H9 (cell line): ENCODE measurements around the gene TPRN. TPM values are rescaled to one million over a fixed set of nuclear protein-coding genes. Genes with fewer than 3 reads are reported as not detected.

Source experiments
- DNase-seq: peaks from one replicate; pipeline ENCODE4 v3.0.0-alpha.2; 2017
- H2AFZ ChIP-seq: one replicate; pipeline ENCODE4 v1.6.1; 2013; ENCODE audit warnings: mild to moderate bottlenecking, low read length, control low read depth, moderate library complexity
- H2AK5ac ChIP-seq: 2 replicates; pipeline ENCODE4 v1.6.1; 2013; ENCODE audit warnings: low read length, control low read depth, mixed read lengths; ENCODE audit not compliant: insufficient read length
- H2BK120ac ChIP-seq: one replicate; pipeline ENCODE4 v1.6.1; 2013; ENCODE audit warnings: low read depth, mild to moderate bottlenecking, low read length, control low read depth, inconsistent platforms; ENCODE audit not compliant: poor library complexity, severe bottlenecking
- H2BK12ac ChIP-seq: 2 replicates; pipeline ENCODE4 v1.6.1; 2013; ENCODE audit warnings: low read length, control low read depth, mixed read lengths, low read depth; ENCODE audit not compliant: insufficient read length
- H2BK15ac ChIP-seq: 2 replicates; pipeline ENCODE4 v1.6.1; 2013; ENCODE audit warnings: low read depth, low read length, control low read depth
- H2BK20ac ChIP-seq: one replicate; pipeline ENCODE4 v1.6.1; 2013; ENCODE audit warnings: low read depth, mild to moderate bottlenecking, low read length, control low read depth, inconsistent platforms; ENCODE audit not compliant: poor library complexity, severe bottlenecking
- H2BK5ac ChIP-seq: 2 replicates; pipeline ENCODE4 v1.6.1; 2013; ENCODE audit warnings: low read length, control low read depth, mixed read lengths; ENCODE audit not compliant: insufficient read length
- H3K14ac ChIP-seq: 2 replicates; pipeline ENCODE4 v1.6.1; 2013; ENCODE audit warnings: low read length, control low read depth; ENCODE audit not compliant: insufficient read depth
- H3K18ac ChIP-seq: 2 replicates; pipeline ENCODE4 v1.6.1; 2013; ENCODE audit warnings: low read depth, mild to moderate bottlenecking, mixed read lengths, low read length, control low read depth; ENCODE audit not compliant: insufficient read length
- H3K23ac ChIP-seq: 2 replicates; pipeline ENCODE4 v1.6.1; 2013; ENCODE audit warnings: low read length, control low read depth, mixed read lengths, low read depth; ENCODE audit not compliant: insufficient read length
- H3K23me2 ChIP-seq: 2 replicates; pipeline ENCODE4 v1.6.1; 2013; ENCODE audit warnings: low read depth, mild to moderate bottlenecking, mixed read lengths, low read length, control low read depth; ENCODE audit not compliant: insufficient read length, poor library complexity, severe bottlenecking
- H3K27ac ChIP-seq: 2 replicates; pipeline ENCODE4 v1.5.1; 2013; ENCODE audit warnings: low read length, control low read depth, mixed read lengths, low read depth; ENCODE audit not compliant: insufficient read length
- H3K27me3 ChIP-seq: 2 replicates; pipeline ENCODE4 v1.6.1; 2013; ENCODE audit warnings: low read length, control low read depth, inconsistent platforms; ENCODE audit not compliant: insufficient read depth
- H3K4ac ChIP-seq: 2 replicates; pipeline ENCODE4 v1.6.1; 2013; ENCODE audit warnings: low read depth, mild to moderate bottlenecking, control low read depth, inconsistent platforms, low read length, moderate library complexity
- H3K4me1 ChIP-seq: 2 replicates; pipeline ENCODE4 v1.6.1; 2013; ENCODE audit warnings: low read length, control low read depth, inconsistent platforms; ENCODE audit not compliant: insufficient read depth
- H3K4me2 ChIP-seq: 2 replicates; pipeline ENCODE4 v1.6.1; 2013; ENCODE audit warnings: low read length, control low read depth, mixed read lengths; ENCODE audit not compliant: insufficient read length, insufficient read depth
- H3K56ac ChIP-seq: 2 replicates; pipeline ENCODE4 v1.6.1; 2013; ENCODE audit warnings: low read depth, mild to moderate bottlenecking, mixed read lengths, low read length, control low read depth; ENCODE audit not compliant: insufficient read length
- H3K79me1 ChIP-seq: 2 replicates; pipeline ENCODE4 v1.6.1; 2013; ENCODE audit warnings: low read depth, mild to moderate bottlenecking, moderate library complexity, low read length, control low read depth, inconsistent platforms; ENCODE audit not compliant: insufficient read depth, poor library complexity, severe bottlenecking
- H3K79me2 ChIP-seq: 2 replicates; pipeline ENCODE4 v1.6.1; 2013; ENCODE audit warnings: low read length, control low read depth, inconsistent platforms; ENCODE audit not compliant: insufficient read depth
- H3K9ac ChIP-seq: 2 replicates; pipeline ENCODE4 v1.6.1; 2013; ENCODE audit warnings: low read length, control low read depth, mixed read lengths; ENCODE audit not compliant: insufficient read length; ENCODE audit errors: extremely low read depth
- H3K9me3 ChIP-seq: one replicate; pipeline ENCODE4 v1.6.1; 2013; ENCODE audit warnings: low read depth, low read length, inconsistent platforms; ENCODE audit not compliant: control insufficient read depth
- H3T11ph ChIP-seq: one replicate; pipeline ENCODE4 v1.6.1; 2013; ENCODE audit warnings: mild to moderate bottlenecking, low read length, control low read depth, inconsistent platforms
- H4K20me1 ChIP-seq: one replicate; pipeline ENCODE4 v1.6.1; 2013; ENCODE audit not compliant: control insufficient read depth, insufficient read length, insufficient read depth
- H4K5ac ChIP-seq: 2 replicates; pipeline ENCODE4 v1.6.1; 2013; ENCODE audit warnings: low read depth, mild to moderate bottlenecking, mixed read lengths, low read length, control low read depth; ENCODE audit not compliant: insufficient read length
- H4K8ac ChIP-seq: replicated peaks from 2 replicates; pipeline ENCODE4 v1.6.1; 2013; ENCODE audit warnings: low read length, control low read depth, mixed read lengths, low read depth; ENCODE audit not compliant: insufficient read length
- H4K91ac ChIP-seq: 2 replicates; pipeline ENCODE4 v1.6.1; 2013; ENCODE audit warnings: low read depth, mild to moderate bottlenecking, moderate library complexity, mixed read lengths, low read length, control low read depth; ENCODE audit not compliant: insufficient read length
- H3K27ac Mint-ChIP-seq, 3 experiments: 2 replicates in 2 of 3; 3 replicates in 1 of 3; pipeline ENCODE4 v1.8.0; 2020 to 2021; ENCODE audit warnings: mixed read lengths in 3 of 3, mild to moderate bottlenecking in 1 of 3, moderate library complexity in 1 of 3
- H3K27me3 Mint-ChIP-seq: 2 replicates; pipeline ENCODE4 v1.8.0; 2021; ENCODE audit warnings: low read depth, mild to moderate bottlenecking, moderate library complexity, mixed read lengths
- H3K36me3 Mint-ChIP-seq, 3 experiments: 2 replicates in 2 of 3; 3 replicates in 1 of 3; pipeline ENCODE4 v1.8.0; 2020 to 2021; ENCODE audit warnings: low read depth in 3 of 3, mixed read lengths in 3 of 3; ENCODE audit not compliant: insufficient read depth in 1 of 3
- H3K4me1 Mint-ChIP-seq, 2 experiments: 2 replicates each; pipeline ENCODE4 v1.8.0; 2020; ENCODE audit warnings: mixed read lengths in 2 of 2
- H3K4me3 Mint-ChIP-seq, 2 experiments: 2 replicates in 1 of 2; 3 replicates in 1 of 2; pipeline ENCODE4 v1.8.0; 2020 to 2021; ENCODE audit warnings: mild to moderate bottlenecking in 2 of 2, mixed read lengths in 2 of 2, moderate library complexity in 1 of 2
- H3K9me3 Mint-ChIP-seq, 2 experiments: 2 replicates in 1 of 2; 3 replicates in 1 of 2; pipeline ENCODE4 v1.8.0; 2020; ENCODE audit warnings: mild to moderate bottlenecking in 2 of 2, mixed read lengths in 2 of 2, moderate library complexity in 1 of 2
- WGBS: extraction: QIAGEN DNeasy Blood & Tissue Kit; methylation state at CpG from one replicate; pipeline ENCODE4 v1.1.7; 2013; ENCODE audit warnings: missing lambda C conversion rate, low lambda C conversion rate, mixed read lengths; ENCODE audit not compliant: insufficient read length; ENCODE audit errors: extremely low coverage; 5-methylcytosine and 5-hydroxymethylcytosine counted together
- total RNA-seq: library from RNA; stranded (reverse); gene quantifications from 2 replicates; pipeline ENCODE4 v1.2.1, GENCODE V29; 2021
- TF ChIP-seq, protein P1 (sequence below): fragments of 200-600 bp; sonication (generic); conservative IDR thresholded peaks from 3 replicates; pipeline ENCODE4 v1.8.0; 2021; ENCODE audit warnings: antibody characterized with exemption, mild to moderate bottlenecking

TPRN gene
- total RNA-seq, 1 experiment from 2014 or later: 30.7 TPM

GRCh38 chr9:137163365-137163715, 37.2 kb downstream of the TPRN start:
- Histone ChIP-seq H3K4me1 (no peaks in the 10 kb centered on the region), H2BK15ac (no peak overlapping the region), H3K4ac (no peak overlapping the region), H4K8ac (no peak overlapping the region), H3K9me3 (no peaks in the 10 kb centered on the region), H3K79me2 (no peaks in the 10 kb centered on the region), H4K91ac (no peak overlapping the region), H3K79me1 (no peaks in the 10 kb centered on the region), H2BK12ac (no peak overlapping the region), H2AFZ (no peak overlapping the region), H3K27me3 (peaks cover 47% of the 10 kb centered on the region; the same call in 1 of the 2 replicates), H3K23me2 (peaks cover 16% of the 10 kb centered on the region), H3K9ac (no peak overlapping the region), H3K14ac (no peak overlapping the region), H3T11ph (no peak overlapping the region), H4K5ac (no peak overlapping the region), H2BK20ac (no peak overlapping the region), H3K4me2 (peak overlapping the region; percentile 70), H3K18ac (no peak overlapping the region), H2BK5ac (no peak overlapping the region), H2AK5ac (no peak overlapping the region), H3K56ac (no peak overlapping the region), H2BK120ac (no peak overlapping the region), H3K27ac (no peak overlapping the region), H3K23ac (no peak overlapping the region), H4K20me1 (peaks cover 2% of the 10 kb centered on the region)
- TF ChIP-seq, protein P1, sequence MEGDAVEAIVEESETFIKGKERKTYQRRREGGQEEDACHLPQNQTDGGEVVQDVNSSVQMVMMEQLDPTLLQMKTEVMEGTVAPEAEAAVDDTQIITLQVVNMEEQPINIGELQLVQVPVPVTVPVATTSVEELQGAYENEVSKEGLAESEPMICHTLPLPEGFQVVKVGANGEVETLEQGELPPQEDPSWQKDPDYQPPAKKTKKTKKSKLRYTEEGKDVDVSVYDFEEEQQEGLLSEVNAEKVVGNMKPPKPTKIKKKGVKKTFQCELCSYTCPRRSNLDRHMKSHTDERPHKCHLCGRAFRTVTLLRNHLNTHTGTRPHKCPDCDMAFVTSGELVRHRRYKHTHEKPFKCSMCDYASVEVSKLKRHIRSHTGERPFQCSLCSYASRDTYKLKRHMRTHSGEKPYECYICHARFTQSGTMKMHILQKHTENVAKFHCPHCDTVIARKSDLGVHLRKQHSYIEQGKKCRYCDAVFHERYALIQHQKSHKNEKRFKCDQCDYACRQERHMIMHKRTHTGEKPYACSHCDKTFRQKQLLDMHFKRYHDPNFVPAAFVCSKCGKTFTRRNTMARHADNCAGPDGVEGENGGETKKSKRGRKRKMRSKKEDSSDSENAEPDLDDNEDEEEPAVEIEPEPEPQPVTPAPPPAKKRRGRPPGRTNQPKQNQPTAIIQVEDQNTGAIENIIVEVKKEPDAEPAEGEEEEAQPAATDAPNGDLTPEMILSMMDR: no peak
- peaks cover 96% of the 10 kb centered on the region for H3K27me3 Mint-ChIP-seq
- H3K4me1 Mint-ChIP-seq: peaks cover 0 to 5% of the 10 kb centered on the region in 2 experiments; a peak in 1 of 4 replicates
- H3K9me3 Mint-ChIP-seq: no peaks in the 10 kb centered on the region; a peak in 1 of 5 replicates
- peak; percentile 67 for DNase-seq
- no CpG with 5 or more reads among the region's 26 CpGs for WGBS
- H3K27ac Mint-ChIP-seq: peak overlapping the region in 1 of 3 experiments; percentile 67; a peak in 1 of 7 replicates
- H3K36me3 Mint-ChIP-seq: no peaks in the 10 kb centered on the region
- H3K4me3 Mint-ChIP-seq: peak overlapping the region; percentile 50 to 82
